H1 (cell line): Measurements from ENCODE around the gene GNAI2. TPM values are rescaled to one million over a fixed set of nuclear protein-coding genes. Genes with fewer than 3 reads are reported as not detected.
"Not testable (repeated sequence)": the region's sequence is repeated elsewhere in the genome, so short reads cannot be mapped to it uniquely, and the experiment has no call there.

Experiments used
- CTCF ChIA-PET: fragments of 300-600 bp; sonication (Branson Sonifier 250); formaldehyde crosslinking; loops from one replicate; lab custom pipeline; 2021; ENCODE audit not compliant: partially characterized antibody; lab: Charles Lee
- POLR2A ChIA-PET: fragments of 300-600 bp; sonication (Branson Sonifier 250); formaldehyde crosslinking; loops from one replicate; lab custom pipeline; 2021; ENCODE audit warnings: inconsistent platforms; ENCODE audit not compliant: partially characterized antibody; lab: Charles Lee
- DNase-seq, 2 experiments: peaks; one replicate each; pipeline versions ENCODE4 v3.0.0 to v3.0.0-alpha.2; 2010 to 2022; ENCODE audit warnings: low spot score in 2 of 2, low read depth in 1 of 2, mixed read lengths in 1 of 2
- FAIRE-seq: peaks from 2 replicates; lab custom pipeline; 2011; peaks lifted over from hg19 to GRCh38; lab: Jason Lieb, UNC
- H2AFZ ChIP-seq: 2 replicates; pipeline ENCODE4 v1.8.1; 2012; ENCODE audit warnings: low read length, inconsistent platforms
- H2AK5ac ChIP-seq: 2 replicates; pipeline ENCODE4 v1.6.1; 2013; ENCODE audit warnings: low read depth, low read length
- H2BK120ac ChIP-seq: replicated peaks from 2 replicates; pipeline ENCODE3; 2013; ENCODE audit warnings: low read depth, low read length, inconsistent platforms
- H2BK12ac ChIP-seq: 2 replicates; pipeline ENCODE4 v1.6.1; 2013; ENCODE audit warnings: low read depth, low read length
- H2BK15ac ChIP-seq: 2 replicates; pipeline ENCODE4 v1.6.1; 2013; ENCODE audit warnings: low read length
- H2BK20ac ChIP-seq: 2 replicates; pipeline ENCODE4 v1.6.1; 2013; ENCODE audit warnings: low read length
- H2BK5ac ChIP-seq: 2 replicates; pipeline ENCODE4 v1.6.1; 2013; ENCODE audit warnings: low read depth, low read length
- H3K14ac ChIP-seq: 2 replicates; pipeline ENCODE4 v1.6.1; 2013; ENCODE audit warnings: inconsistent platforms; ENCODE audit not compliant: insufficient read length
- H3K18ac ChIP-seq: 2 replicates; pipeline ENCODE4 v1.6.1; 2013; ENCODE audit warnings: low read length; ENCODE audit errors: extremely low read depth
- H3K23ac ChIP-seq: 2 replicates; pipeline ENCODE4 v1.6.1; 2013; ENCODE audit warnings: inconsistent platforms; ENCODE audit not compliant: insufficient read length
- H3K23me2 ChIP-seq: 2 replicates; pipeline ENCODE4 v1.6.1; 2013; ENCODE audit warnings: low read depth, low read length
- H3K27ac ChIP-seq: 2 replicates; pipeline ENCODE4 v1.6.1; 2011; ENCODE audit warnings: low read depth, low read length, inconsistent platforms
- H3K27me3 ChIP-seq, 4 experiments: replicated peaks in 1 of 4; 1 replicate in 1 of 4; 2 replicates in 3 of 4; pipeline versions ENCODE4 v1.6.1 to v1.8.1; 2011 to 2013; ENCODE audit warnings: low read length in 3 of 4, mild to moderate bottlenecking in 3 of 4, inconsistent platforms in 2 of 4, mixed read lengths in 2 of 4, moderate library complexity in 1 of 4; ENCODE audit not compliant: control insufficient read depth in 3 of 4, insufficient read depth in 3 of 4; ENCODE audit errors: extremely low read depth in 1 of 4
- H3K36me3 ChIP-seq, 4 experiments: 2 replicates each; pipeline versions ENCODE4 v1.6.1 to v1.8.1; 2011 to 2013; ENCODE audit warnings: mild to moderate bottlenecking in 4 of 4, low read length in 3 of 4, moderate library complexity in 2 of 4, control low read depth in 1 of 4, inconsistent platforms in 1 of 4; ENCODE audit not compliant: insufficient read depth in 4 of 4, control insufficient read depth in 2 of 4
- H3K4ac ChIP-seq: replicated peaks from 2 replicates; pipeline ENCODE3; 2013; ENCODE audit warnings: low read length, low read depth, mixed read lengths, inconsistent platforms; ENCODE audit not compliant: insufficient read length
- H3K4me1 ChIP-seq, 4 experiments: replicated peaks in 1 of 4; 1 replicate in 1 of 4; 2 replicates in 3 of 4; pipeline versions ENCODE4 v1.6.1 to v1.8.1; 2011 to 2013; ENCODE audit warnings: low read length in 3 of 4, inconsistent platforms in 2 of 4, mixed read lengths in 1 of 4; ENCODE audit not compliant: insufficient read depth in 4 of 4, control insufficient read depth in 3 of 4
- H3K4me2 ChIP-seq, 2 experiments: 2 replicates each; pipeline versions ENCODE4 v1.6.1 to v1.8.1; 2011 to 2013; ENCODE audit warnings: low read depth in 2 of 2, low read length in 2 of 2, control low read depth in 1 of 2, inconsistent platforms in 1 of 2, mild to moderate bottlenecking in 1 of 2; ENCODE audit not compliant: insufficient read depth in 1 of 2
- H3K4me3 ChIP-seq, 4 experiments: fragments of 200-600, 300-600 bp in 1 of 4; sonication (generic), shearing (Covaris generic), sonication (Bioruptor Twin) in 1 of 4; 2 replicates each; pipeline versions ENCODE4 v1.5.1 to v1.8.1; 2011 to 2016; ENCODE audit warnings: low read length in 4 of 4, low read depth in 3 of 4, control low read depth in 2 of 4, inconsistent platforms in 2 of 4, mild to moderate bottlenecking in 2 of 4, mixed read lengths in 1 of 4, moderate library complexity in 1 of 4; ENCODE audit not compliant: insufficient read depth in 2 of 4; ENCODE audit errors: extremely low read depth in 1 of 4
- H3K56ac ChIP-seq: replicated peaks from 2 replicates; pipeline ENCODE3; 2013; ENCODE audit warnings: low read depth, mild to moderate bottlenecking, mixed read lengths, low read length, inconsistent platforms; ENCODE audit not compliant: insufficient read length
- H3K79me1 ChIP-seq: 2 replicates; pipeline ENCODE4 v1.6.1; 2013; ENCODE audit warnings: low read depth, low read length, control low read depth
- H3K79me2 ChIP-seq, 2 experiments: 2 replicates each; pipeline versions ENCODE4 v1.6.1 to v1.8.1; 2012 to 2013; ENCODE audit warnings: low read length in 2 of 2, mild to moderate bottlenecking in 2 of 2, inconsistent platforms in 1 of 2; ENCODE audit not compliant: insufficient read depth in 2 of 2, control insufficient read depth in 1 of 2
- H3K9ac ChIP-seq, 4 experiments: replicated peaks in 1 of 4; 1 replicate in 1 of 4; 2 replicates in 3 of 4; pipeline versions ENCODE4 v1.6.1 to v1.8.1; 2011 to 2013; ENCODE audit warnings: low read depth in 3 of 4, low read length in 3 of 4, control low read depth in 2 of 4, mild to moderate bottlenecking in 2 of 4, moderate library complexity in 2 of 4, inconsistent platforms in 1 of 4; ENCODE audit errors: extremely low read depth in 1 of 4
- H3K9me3 ChIP-seq, 2 experiments: 2 replicates each; pipeline versions ENCODE4 v1.6.1 to v1.8.1; 2012 to 2013; ENCODE audit warnings: mild to moderate bottlenecking in 2 of 2, moderate library complexity in 2 of 2, control low read depth in 1 of 2, inconsistent platforms in 1 of 2, low read depth in 1 of 2, low read length in 1 of 2, mixed read lengths in 1 of 2; ENCODE audit not compliant: insufficient read depth in 2 of 2
- H4K20me1 ChIP-seq, 2 experiments: replicated peaks in 1 of 2; 2 replicates each; pipeline versions ENCODE3 to v1.8.1; 2011 to 2013; ENCODE audit warnings: inconsistent platforms in 2 of 2, low read length in 2 of 2, mild to moderate bottlenecking in 1 of 2; ENCODE audit not compliant: insufficient read depth in 2 of 2, control insufficient read depth in 1 of 2
- H4K5ac ChIP-seq: 2 replicates; pipeline ENCODE4 v1.6.1; 2013; ENCODE audit warnings: low read length, low read depth, mixed read lengths, inconsistent platforms; ENCODE audit not compliant: insufficient read length
- H4K8ac ChIP-seq: 2 replicates; pipeline ENCODE4 v1.8.0; 2013; ENCODE audit warnings: mild to moderate bottlenecking, moderate library complexity, low read length, inconsistent platforms; ENCODE audit not compliant: insufficient read depth; ENCODE audit errors: extremely low read depth
- H4K91ac ChIP-seq: replicated peaks from 2 replicates; pipeline ENCODE3; 2013; ENCODE audit warnings: low read length, mixed read lengths, inconsistent platforms; ENCODE audit not compliant: insufficient read length
- WGBS, 2 experiments: shearing (Covaris generic) in 1 of 2; methylation state at CpG; one replicate each; pipeline versions ENCODE4 v1.1.6 to v1.1.7; 2013 to 2015; ENCODE audit warnings: low lambda C conversion rate in 2 of 2, mixed read lengths in 2 of 2, inconsistent platforms in 1 of 2, low coverage in 1 of 2, missing lambda C conversion rate in 1 of 2; ENCODE audit not compliant: insufficient replicate concordance in 2 of 2, insufficient coverage in 1 of 2, insufficient read length in 1 of 2; ENCODE audit errors: extremely low coverage in 1 of 2, missing lambda C conversion rate in 1 of 2; 5-methylcytosine and 5-hydroxymethylcytosine counted together
- polyA plus RNA-seq, 7 experiments: library from polyadenylated mRNA; depleted of rRNA in 3 of 7; stranded (reverse) in 5 of 7; unstranded in 2 of 7; fragments of >200 nt in 5 of 7; fragments of 200-250 nt in 2 of 7; gene quantifications; 1 replicate in 5 of 7; 2 replicates in 1 of 7; 4 replicates in 1 of 7; pipeline versions ENCODE4 v1.2.1 to v1.2.3, GENCODE V29; 2011 to 2013; ENCODE audit warnings: missing spikeins in 2 of 7, mixed read lengths in 2 of 7
- total RNA-seq: library from RNA; stranded (reverse); fragmentation: NEBNext Ultra II Directional; extraction: Animal tissue kit (Norgen Biotek cat#: 25700); gene quantifications from 2 replicates; pipeline ENCODE4 v1.2.1, GENCODE V29; 2021

GNAI2 gene
- total and polyA plus RNA-seq, 2 of the 8 experiments (the other 6 are each of a cell fraction or from before 2014, with no cell fraction given) = 168 to 539 TPM

DNA sequence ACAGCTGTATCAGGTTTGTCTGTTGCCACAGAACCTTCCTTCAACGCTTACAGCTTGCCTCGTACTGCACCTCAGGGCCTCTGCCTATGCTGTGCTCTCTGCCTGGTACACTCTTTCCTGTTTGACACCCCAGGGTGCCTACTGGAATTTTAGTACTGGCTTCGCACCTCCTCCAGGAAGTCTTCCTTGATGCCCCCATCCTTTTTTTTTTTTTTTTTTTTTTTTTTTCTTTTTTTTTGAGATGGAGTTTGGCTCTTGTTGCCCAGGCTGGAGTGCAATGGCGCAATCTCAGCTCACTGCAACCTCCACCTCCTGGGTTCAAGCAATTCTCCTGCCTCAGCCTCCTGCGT lies 24.7 kb upstream of the GNAI2 start:
- H4K20me1 ChIP-seq, H2AFZ ChIP-seq, H3K27ac ChIP-seq, H2BK120ac ChIP-seq, H3K18ac ChIP-seq, H3K56ac ChIP-seq, H4K91ac ChIP-seq, H3K79me2 ChIP-seq, H3K79me1 ChIP-seq, H3K4ac ChIP-seq, FAIRE-seq, H3K14ac ChIP-seq, DNase-seq, H3K9me3 ChIP-seq, H3K9ac ChIP-seq, H2AK5ac ChIP-seq, H4K8ac ChIP-seq, H3K23ac ChIP-seq, H3K4me3 ChIP-seq, H3K23me2 ChIP-seq, H4K5ac ChIP-seq, H2BK15ac ChIP-seq, H2BK5ac ChIP-seq, H3K36me3 ChIP-seq: not testable (repeated sequence)
- Histone ChIP-seq H2BK12ac (0 out of 2 replicates have a peak overlapping the region, but pooled peaks have one; percentile 39), H3K4me2 (peak overlapping the region; percentile 15 to 22; a peak in 2 of 4 replicates), H3K4me1 (peaks cover 0 to 23% (median 10%) of the 10 kb centered on the region in 4 experiments; a peak in 5 of 7 replicates), H3K27me3 (peaks cover 2 to 11% (median 6%) of the 10 kb centered on the region in 4 experiments), H2BK20ac (0 out of 2 replicates have a peak overlapping the region, but pooled peaks have one; percentile 32)
- CTCF ChIA-PET = interaction anchor here (0.6 to 48.1 kb wide), 12 partner anchors 5 to 242 kb away, joined by 3 to 2149 read pairs (median 8); partner anchors contain the start of genes GNAI2, GNAT1, LSMEM2 and SEMA3B
- 86% methylated on average over 4 of the region's 5 CpGs; no CpG with 5 or more reads in 1 of the 2 experiments for WGBS, 2 experiments
- POLR2A ChIA-PET = interaction anchor here (1.3 to 4.3 kb wide), 5 partner anchors 8 to 24 kb away, joined by 4 to 20 read pairs (median 5); no protein-coding TSS in a partner anchor
